K562 (cell line): Measurements from ENCODE around the gene PPT1. TPM values are rescaled to one million over a fixed set of nuclear protein-coding genes. Genes with fewer than 3 reads are reported as not detected.
A peak's percentile ranks its signal among the peaks of the same experiment; 100 is the strongest.

Source experiments
- ARID3A ChIP-seq: IDR thresholded peaks from 2 replicates; pipeline ENCODE4 v1.6.1; 2012; ENCODE audit warnings: low read depth, low read length, improper control_type of control experiment, borderline replicate concordance
- CBX1 ChIP-seq: sonication (generic); IDR thresholded peaks from 2 replicates; pipeline ENCODE4 v1.6.1; 2016; ENCODE audit warnings: antibody characterized with exemption, low read depth, mild to moderate bottlenecking
- CHD4 ChIP-seq: fragments of 200-600 bp; sonication (generic); IDR thresholded peaks from 3 replicates; pipeline ENCODE4 v1.6.1; 2012; ENCODE audit warnings: low read depth, mild to moderate bottlenecking, mixed read lengths, low read length, inconsistent platforms; ENCODE audit not compliant: insufficient read depth, insufficient replicate concordance, poor library complexity, severe bottlenecking
- FOXM1 ChIP-seq, 2 experiments: fragments of 450-650 bp in 1 of 2; sonication (generic) in 1 of 2; formaldehyde crosslinking in 1 of 2; IDR thresholded peaks; 2 replicates each; pipeline versions ENCODE4 v1.6.1 to v1.9.0; 2017 to 2022; ENCODE audit warnings: low read depth in 2 of 2, mild to moderate bottlenecking in 2 of 2, missing genetic modification reagents in 1 of 2, moderate library complexity in 1 of 2
- HMBOX1 ChIP-seq: sonication (generic); IDR thresholded peaks from 2 replicates; pipeline ENCODE4 v1.6.1; 2016
- KAT2B ChIP-seq: IDR thresholded peaks from one replicate; pipeline ENCODE4 v1.6.1; 2012; ENCODE audit warnings: low read depth, mild to moderate bottlenecking, control low read depth, inconsistent platforms, low read length, moderate library complexity
- MTA3 ChIP-seq: fragments of 450-650 bp; formaldehyde crosslinking; IDR thresholded peaks from 2 replicates; pipeline ENCODE4 v1.6.1; 2017; ENCODE audit warnings: mild to moderate bottlenecking, borderline replicate concordance
- NFRKB ChIP-seq: fragments of 450-650 bp; IDR thresholded peaks from 2 replicates; pipeline ENCODE4 v1.6.1; 2016; ENCODE audit warnings: low read depth
- NR3C1 ChIP-seq: sonication (generic); formaldehyde crosslinking; IDR thresholded peaks from 2 replicates; pipeline ENCODE4 v1.8.1; 2022; ENCODE audit warnings: missing genetic modification reagents
- PHB2 ChIP-seq: fragments of 450-650 bp; IDR thresholded peaks from 2 replicates; pipeline ENCODE4 v1.6.1; 2017; ENCODE audit warnings: low read depth
- XRCC5 ChIP-seq: fragments of 200-400 bp; formaldehyde crosslinking; IDR thresholded peaks from 2 replicates; pipeline ENCODE4 v1.6.1; 2017; ENCODE audit warnings: low read depth, mild to moderate bottlenecking, low read length
- ZNF165 ChIP-seq: fragments of 250-450 bp; sonication (Bioruptor Pico); IDR thresholded peaks from 2 replicates; pipeline ENCODE4 v1.4.0; 2020; ENCODE audit warnings: borderline replicate concordance
- ZNF584 ChIP-seq: fragments of 200-800 bp; sonication (Bioruptor generic); IDR thresholded peaks from 2 replicates; pipeline ENCODE4 v1.6.1; 2016; ENCODE audit warnings: low read depth, mild to moderate bottlenecking, missing genetic modification characterization, missing compliant biosample characterization
- polyA plus RNA-seq, 8 experiments: library from polyadenylated mRNA; depleted of rRNA in 4 of 8; stranded (reverse) in 5 of 8; unstranded in 3 of 8; fragments of >200 nt; fragmentation: Nextera tagmentation in 2 of 8; fragmentation: Illumina TruSeq in 1 of 8; extraction: Ambion mirVana in 2 of 8; extraction: Trizol in 1 of 8; gene quantifications; 2 replicates each; pipeline versions ENCODE4 v1.2.1 to v1.2.3, GENCODE V29; 2011 to 2014; ENCODE audit warnings: inconsistent platforms in 1 of 8, missing spikeins in 1 of 8
- total RNA-seq, 7 experiments: library from RNA; depleted of rRNA in 6 of 7; stranded (reverse); fragments of >200 nt in 6 of 7; fragmentation: Illumina TruSeq in 2 of 7; extraction: Trizol in 2 of 7; gene quantifications; 2 replicates each; pipeline versions ENCODE4 v1.2.1 to v1.2.3, GENCODE V29; 2011 to 2021; ENCODE audit warnings: low replicate concordance in 1 of 7
- TF ChIP-seq, protein P1 (sequence below): fragments of 450-650 bp; IDR thresholded peaks from 2 replicates; pipeline ENCODE4 v1.6.1; 2017; ENCODE audit warnings: antibody characterized with exemption

Gene PPT1
- total and polyA plus RNA-seq, 9 of the 15 experiments (the other 6 are each of a cell fraction or from before 2014, with no cell fraction given) = 72.2 to 285 (median 143) TPM

- TF ChIP-seq CBX1 (no peak), HMBOX1 (peak; percentile 79), PHB2 (peak; percentile 85), XRCC5 (no peak), MTA3 (peak; percentile 86), KAT2B (no peak), FOXM1 (IDR thresholded peaks at IDR 0.05; ENCODE audit: low read depth) (peak; percentile 95), FOXM1 (CRISPR knock-in tag; IDR thresholded peaks at IDR 0.05; ENCODE audit: low read depth) (no peak), NR3C1 (no peak), CHD4 (no peak), NFRKB (peak; percentile 76; the same call in 1 of the 2 replicates), ZNF584 (CRISPR knock-in tag) (peak; percentile 84; the same call in 1 of the 2 replicates), ZNF165 (CRISPR knock-in tag) (0 out of 2 replicates have a peak, but pooled peaks have one; percentile 46), ARID3A (peak; percentile 96)
- TF ChIP-seq, protein P1, sequence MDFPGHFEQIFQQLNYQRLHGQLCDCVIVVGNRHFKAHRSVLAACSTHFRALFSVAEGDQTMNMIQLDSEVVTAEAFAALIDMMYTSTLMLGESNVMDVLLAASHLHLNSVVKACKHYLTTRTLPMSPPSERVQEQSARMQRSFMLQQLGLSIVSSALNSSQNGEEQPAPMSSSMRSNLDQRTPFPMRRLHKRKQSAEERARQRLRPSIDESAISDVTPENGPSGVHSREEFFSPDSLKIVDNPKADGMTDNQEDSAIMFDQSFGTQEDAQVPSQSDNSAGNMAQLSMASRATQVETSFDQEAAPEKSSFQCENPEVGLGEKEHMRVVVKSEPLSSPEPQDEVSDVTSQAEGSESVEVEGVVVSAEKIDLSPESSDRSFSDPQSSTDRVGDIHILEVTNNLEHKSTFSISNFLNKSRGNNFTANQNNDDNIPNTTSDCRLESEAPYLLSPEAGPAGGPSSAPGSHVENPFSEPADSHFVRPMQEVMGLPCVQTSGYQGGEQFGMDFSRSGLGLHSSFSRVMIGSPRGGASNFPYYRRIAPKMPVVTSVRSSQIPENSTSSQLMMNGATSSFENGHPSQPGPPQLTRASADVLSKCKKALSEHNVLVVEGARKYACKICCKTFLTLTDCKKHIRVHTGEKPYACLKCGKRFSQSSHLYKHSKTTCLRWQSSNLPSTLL = no peak
Measured at GRCh38 chr1:40057310-40058030, 39.6 kb downstream of the PPT1 start (continued).
